ENCODE results near the gene OR5M3. TPM values are rescaled to one million over a fixed set of nuclear protein-coding genes. Genes with fewer than 3 reads are reported as not detected.

Gene OR5M3
- total RNA-seq (ENCODE audit: unreplicated experiment), result not detected
- long read RNA-seq, result 0 reads

DNA sequence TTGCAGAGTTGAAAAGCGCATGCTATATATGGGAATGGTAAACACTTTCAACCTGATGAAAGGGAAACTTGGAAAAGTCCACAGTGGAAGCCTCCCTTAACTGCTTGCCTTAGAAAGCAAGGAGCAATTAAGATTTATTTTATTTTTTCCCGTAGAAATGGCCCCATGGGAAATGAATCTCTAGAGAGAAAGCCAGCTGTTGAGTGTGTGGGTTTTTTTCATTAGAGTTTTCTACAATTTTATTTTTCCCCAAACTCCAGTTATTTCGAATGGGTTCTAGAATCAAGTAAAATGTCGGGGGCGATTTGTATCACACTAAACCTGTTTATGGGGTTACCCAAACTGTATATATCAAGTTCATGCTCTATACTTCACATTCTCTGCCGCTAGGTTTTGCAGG lies at the start of gene OR5M3:
OR5M3 (minus strand) TSS at position 101 of the 400 bp plus-strand sequence. CDS start 2,855 bp downstream, outside the sequence.
- Mint-ChIP-seq H3K9me3 (ENCODE audit: unreplicated experiment) (no peaks in the 10 kb centered on the region), H3K4me1 (ENCODE audit: unreplicated experiment) (no peaks in the 10 kb centered on the region), H3K4me3 (ENCODE audit: unreplicated experiment) (no peak within 1 kb of the TSS)

DNA sequence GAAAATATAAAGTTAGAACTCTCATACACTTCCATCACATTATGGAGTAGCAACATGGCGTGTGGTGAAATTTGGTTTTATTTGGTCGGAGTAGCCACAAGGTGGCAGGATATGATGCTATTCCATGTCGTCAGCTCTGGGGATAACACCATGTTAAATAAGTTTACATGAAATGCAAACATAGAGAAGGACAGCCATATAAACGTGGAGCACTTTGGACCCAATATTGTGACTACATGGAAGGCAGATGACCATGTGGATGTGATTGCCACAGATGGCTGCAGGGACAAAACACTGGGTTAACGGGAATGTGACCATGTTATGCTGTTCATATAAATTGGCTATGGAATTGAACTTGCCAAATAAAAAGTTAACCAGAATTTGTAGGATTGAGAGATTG lies 48.9 kb upstream of the OR5M3 start:
- Mint-ChIP-seq H3K4me3 (ENCODE audit: unreplicated experiment) (no peak overlapping the region), H3K27me3 (ENCODE audit: unreplicated experiment) (no peaks in the 10 kb centered on the region), H3K36me3 (ENCODE audit: low read depth, unreplicated experiment) (no peaks in the 10 kb centered on the region), H3K4me1 (ENCODE audit: unreplicated experiment) (no peaks in the 10 kb centered on the region), H3K9me3 (ENCODE audit: unreplicated experiment) (no peaks in the 10 kb centered on the region), H3K27ac (ENCODE audit: unreplicated experiment) (no peak overlapping the region)
- DNase-seq (ENCODE audit: low spot score), result no peak
- TF ChIP-seq, protein P1, sequence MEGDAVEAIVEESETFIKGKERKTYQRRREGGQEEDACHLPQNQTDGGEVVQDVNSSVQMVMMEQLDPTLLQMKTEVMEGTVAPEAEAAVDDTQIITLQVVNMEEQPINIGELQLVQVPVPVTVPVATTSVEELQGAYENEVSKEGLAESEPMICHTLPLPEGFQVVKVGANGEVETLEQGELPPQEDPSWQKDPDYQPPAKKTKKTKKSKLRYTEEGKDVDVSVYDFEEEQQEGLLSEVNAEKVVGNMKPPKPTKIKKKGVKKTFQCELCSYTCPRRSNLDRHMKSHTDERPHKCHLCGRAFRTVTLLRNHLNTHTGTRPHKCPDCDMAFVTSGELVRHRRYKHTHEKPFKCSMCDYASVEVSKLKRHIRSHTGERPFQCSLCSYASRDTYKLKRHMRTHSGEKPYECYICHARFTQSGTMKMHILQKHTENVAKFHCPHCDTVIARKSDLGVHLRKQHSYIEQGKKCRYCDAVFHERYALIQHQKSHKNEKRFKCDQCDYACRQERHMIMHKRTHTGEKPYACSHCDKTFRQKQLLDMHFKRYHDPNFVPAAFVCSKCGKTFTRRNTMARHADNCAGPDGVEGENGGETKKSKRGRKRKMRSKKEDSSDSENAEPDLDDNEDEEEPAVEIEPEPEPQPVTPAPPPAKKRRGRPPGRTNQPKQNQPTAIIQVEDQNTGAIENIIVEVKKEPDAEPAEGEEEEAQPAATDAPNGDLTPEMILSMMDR (IDR thresholded peaks at IDR 0.05; ENCODE audit: unreplicated experiment), result peak; percentile 23

More for the DNA sequence above, at the start of gene OR5M3:
- Mint-ChIP-seq H3K27ac (ENCODE audit: unreplicated experiment) (no peak within 1 kb of the TSS), H3K36me3 (ENCODE audit: low read depth, unreplicated experiment) (no peaks in the 10 kb centered on the region), H3K27me3 (ENCODE audit: unreplicated experiment) (no peaks in the 10 kb centered on the region)
- DNase-seq (ENCODE audit: low spot score), result no peak
- TF ChIP-seq, protein P1 (IDR thresholded peaks at IDR 0.05; ENCODE audit: unreplicated experiment), result no peak

DNA sequence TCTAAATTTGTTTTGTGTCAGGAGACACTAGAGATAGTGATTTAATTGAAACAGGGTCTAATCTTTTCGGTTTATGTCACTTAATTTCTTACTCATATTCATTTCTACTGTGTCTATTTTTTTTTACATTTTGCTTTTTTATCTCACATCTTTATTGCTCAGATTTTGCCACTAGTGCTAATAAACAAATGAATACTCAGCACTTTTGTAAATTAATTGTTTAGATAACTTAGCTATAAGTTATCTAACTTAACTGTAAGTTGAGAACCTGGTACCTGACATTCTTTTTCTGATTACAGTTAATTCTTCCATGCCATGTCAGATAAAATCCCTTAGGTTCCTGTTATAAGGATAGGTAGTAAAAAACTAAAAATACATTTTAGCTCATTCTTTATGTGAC lies 40.1 kb upstream of the OR5M3 start:
- no peaks in the 10 kb centered on the region for H3K36me3 Mint-ChIP-seq (ENCODE audit: low read depth, unreplicated experiment)
- TF ChIP-seq, protein P1 (IDR thresholded peaks at IDR 0.05; ENCODE audit: unreplicated experiment), result no peak
- no peaks in the 10 kb centered on the region for H3K27me3 Mint-ChIP-seq (ENCODE audit: unreplicated experiment)
- H3K9me3 Mint-ChIP-seq (ENCODE audit: unreplicated experiment), result no peaks in the 10 kb centered on the region
- H3K4me1 Mint-ChIP-seq (ENCODE audit: unreplicated experiment), result peaks cover 2% of the 10 kb centered on the region
- H3K4me3 Mint-ChIP-seq (ENCODE audit: unreplicated experiment), result no peak overlapping the region
- no peak overlapping the region for H3K27ac Mint-ChIP-seq (ENCODE audit: unreplicated experiment)
- DNase-seq (ENCODE audit: low spot score), result no peak

DNA sequence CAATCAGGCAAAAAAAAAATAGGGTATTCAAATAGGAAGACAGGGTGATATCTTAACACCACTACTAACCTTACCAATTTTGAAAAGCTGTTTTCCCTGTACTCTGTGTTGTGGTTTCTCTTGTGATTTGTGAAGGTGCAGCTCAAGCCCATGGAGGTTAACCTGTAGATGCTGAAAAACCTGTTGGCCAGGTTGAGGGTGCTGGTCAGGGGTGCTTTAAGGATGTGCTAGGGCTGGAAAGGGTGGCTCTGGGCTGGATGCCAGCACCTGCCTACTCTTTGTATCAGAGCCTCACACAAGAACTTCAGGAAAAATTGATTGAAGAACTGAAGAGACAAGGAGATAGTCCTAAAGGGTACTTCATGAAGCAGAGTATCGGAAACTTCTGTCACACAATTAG lies 36.3 kb upstream of the OR5M3 start:
- TF ChIP-seq, protein P1 (IDR thresholded peaks at IDR 0.05; ENCODE audit: unreplicated experiment), result no peak
- peaks cover 2% of the 10 kb centered on the region for H3K4me1 Mint-ChIP-seq (ENCODE audit: unreplicated experiment)
- DNase-seq (ENCODE audit: low spot score), result no peak
- H3K4me3 Mint-ChIP-seq (ENCODE audit: unreplicated experiment), result no peak overlapping the region
- H3K27ac Mint-ChIP-seq (ENCODE audit: unreplicated experiment), result no peak overlapping the region
- H3K27me3 Mint-ChIP-seq (ENCODE audit: unreplicated experiment), result peaks cover 1% of the 10 kb centered on the region
- H3K9me3 Mint-ChIP-seq (ENCODE audit: unreplicated experiment), result no peaks in the 10 kb centered on the region
- H3K36me3 Mint-ChIP-seq (ENCODE audit: low read depth, unreplicated experiment), result no peaks in the 10 kb centered on the region

DNA sequence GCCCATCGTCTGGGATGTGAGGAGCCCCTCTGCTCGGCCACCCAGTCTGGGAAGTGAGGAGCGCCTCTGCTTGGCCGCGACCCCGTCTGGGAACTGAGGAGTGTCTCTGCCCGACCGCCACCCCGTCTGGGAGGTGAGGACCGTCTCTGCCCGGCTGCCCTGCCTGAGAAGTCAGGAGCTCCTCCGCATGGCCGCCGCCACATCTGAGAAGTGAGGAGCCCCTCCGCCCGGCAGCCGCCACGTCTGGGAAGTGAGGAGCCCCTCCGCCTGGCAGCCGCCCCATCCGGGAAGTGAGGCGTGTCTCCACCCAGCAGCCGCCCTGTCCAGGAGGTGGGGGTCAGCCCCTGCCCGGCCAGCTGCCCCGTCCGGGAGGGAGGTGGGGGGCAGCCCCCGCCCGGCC lies 23.9 kb upstream of the OR5M3 start:
- H3K27me3 Mint-ChIP-seq (ENCODE audit: unreplicated experiment), result no peaks in the 10 kb centered on the region
- no peaks in the 10 kb centered on the region for H3K9me3 Mint-ChIP-seq (ENCODE audit: unreplicated experiment)
- TF ChIP-seq, protein P1 (IDR thresholded peaks at IDR 0.05; ENCODE audit: unreplicated experiment), result no peak
- DNase-seq (ENCODE audit: low spot score), result no peak
- H3K27ac Mint-ChIP-seq (ENCODE audit: unreplicated experiment), result no peak overlapping the region
- H3K36me3 Mint-ChIP-seq (ENCODE audit: low read depth, unreplicated experiment), result no peaks in the 10 kb centered on the region
- no peaks in the 10 kb centered on the region for H3K4me1 Mint-ChIP-seq (ENCODE audit: unreplicated experiment)
- no peak overlapping the region for H3K4me3 Mint-ChIP-seq (ENCODE audit: unreplicated experiment)

Measured in endothelial cell (in vitro differentiated cells).